ENCODE measurements around the gene DLGAP1. TPM values are rescaled to one million over a fixed set of nuclear protein-coding genes. Genes with fewer than 3 reads are reported as not detected.

DLGAP1 gene
- polyA plus RNA-seq, 1 of the 3 experiments (the other 2 are of a cell fraction): not detected

DNA sequence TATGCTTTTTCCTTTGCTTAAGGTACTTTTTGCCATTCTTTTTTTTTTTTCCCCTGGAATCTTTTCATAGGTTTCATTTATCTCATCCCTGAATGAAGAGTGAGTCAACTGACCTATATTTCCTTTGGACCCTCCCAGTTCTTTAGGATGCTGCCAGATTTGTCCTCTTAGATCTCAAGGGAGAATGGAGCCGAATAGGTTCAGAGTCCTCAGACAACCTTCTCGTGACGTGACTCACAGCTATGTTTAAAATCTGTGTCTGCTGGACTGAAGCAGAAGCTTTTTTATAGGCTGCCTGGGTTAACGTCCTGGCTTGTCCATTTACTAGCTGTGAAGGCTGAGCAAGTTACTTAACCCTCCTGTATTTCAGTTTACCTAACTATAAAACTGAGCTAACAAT, 358.6 kb downstream of the DLGAP1 start:
- CTCF ChIA-PET: interaction anchor here (1.6 to 7.9 kb wide), 2 partner anchors 10 to 961 kb away, joined by 4 to 48 read pairs; no protein-coding TSS in a partner anchor
- Histone ChIP-seq H3K27me3 (ENCODE audit: insufficient read depth) (no peaks in the 10 kb centered on the region), H3K4me3 (ENCODE audit: low read depth in 2 of 2, low read length in 1 of 2) (no peak overlapping the region), H4K20me1 (ENCODE audit: insufficient read depth) (no peaks in the 10 kb centered on the region), H3F3A (replicated peaks; ENCODE audit: insufficient read depth) (no peaks in the 10 kb centered on the region), H3K9me3 (no peaks in the 10 kb centered on the region), H3K9ac (no peak overlapping the region), H3K36me3 (replicated peaks in 1 of 2; ENCODE audit: control insufficient read depth in 1 of 2, insufficient read depth in 2 of 2, low read length in 1 of 2) (no peaks in the 10 kb centered on the region), H3K9me2 (no peaks in the 10 kb centered on the region), H3K79me2 (ENCODE audit: insufficient read depth) (no peaks in the 10 kb centered on the region), H3K27ac (ENCODE audit: low read depth in 2 of 2, low read length in 1 of 2) (no peak overlapping the region), H3K4me2 (no peak overlapping the region), H3K4me1 (ENCODE audit: control insufficient read depth in 1 of 2, insufficient read depth in 2 of 2, low read depth in 1 of 2, low read length in 1 of 2) (no peaks in the 10 kb centered on the region), H2AFZ (ENCODE audit: low read depth) (no peak overlapping the region)
- no peak for DNase-seq
- POLR2A ChIA-PET: no interaction called here
- WGBS (ENCODE audit: low lambda C conversion rate): 1% methylated on average over 4 of the region's 4 CpGs
- TF ChIP-seq RCOR1 (IDR thresholded peaks at IDR 0.05; ENCODE audit: low read length): no peak
- no peak for TF ChIP-seq RXRA (IDR thresholded peaks at IDR 0.05; ENCODE audit: borderline replicate concordance, low read depth)
- no peak for TF ChIP-seq JUND (IDR thresholded peaks at IDR 0.05)
- TF ChIP-seq ZBTB33 (IDR thresholded peaks at IDR 0.05; ENCODE audit: borderline replicate concordance, low read depth): no peak
- no peak for TF ChIP-seq EZH2phosphoT487 (IDR thresholded peaks at IDR 0.05; ENCODE audit: borderline replicate concordance, low read depth)
- TF ChIP-seq FOXM1 (IDR thresholded peaks at IDR 0.05; ENCODE audit: low read depth): no peak
- TF ChIP-seq RFX5 (IDR thresholded peaks at IDR 0.05; ENCODE audit: low read length): no peak
- no peak for TF ChIP-seq NFIC (IDR thresholded peaks at IDR 0.05; ENCODE audit: borderline replicate concordance)

DNA sequence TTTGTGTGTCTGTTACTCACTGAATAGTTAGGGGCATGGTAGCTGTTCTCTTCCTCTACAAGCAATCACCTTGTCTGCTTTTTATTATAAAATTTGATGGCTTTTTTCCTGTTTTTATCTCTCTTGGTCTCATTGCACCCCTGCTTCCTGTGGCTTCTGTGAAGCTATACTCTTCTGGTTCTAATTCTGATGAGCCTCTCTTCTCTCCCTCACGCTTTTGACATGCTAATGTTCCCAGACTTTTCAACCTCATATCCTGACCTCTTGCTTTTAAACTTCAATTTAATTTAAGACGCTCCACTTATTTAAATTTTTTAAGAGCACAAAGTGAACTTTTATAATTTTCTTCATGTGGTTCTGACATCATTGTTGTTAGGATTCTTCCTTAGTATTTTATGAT, 361.4 kb downstream of the DLGAP1 start:
- Histone ChIP-seq H3K9me2 (no peaks in the 10 kb centered on the region), H2AFZ (ENCODE audit: low read depth) (no peak overlapping the region), H3K27me3 (ENCODE audit: insufficient read depth) (no peaks in the 10 kb centered on the region), H3K36me3 (replicated peaks in 1 of 2; ENCODE audit: control insufficient read depth in 1 of 2, insufficient read depth in 2 of 2, low read length in 1 of 2) (no peaks in the 10 kb centered on the region), H3K9me3 (no peaks in the 10 kb centered on the region), H4K20me1 (ENCODE audit: insufficient read depth) (no peaks in the 10 kb centered on the region), H3K27ac (ENCODE audit: low read depth in 2 of 2, low read length in 1 of 2) (no peak overlapping the region), H3K4me3 (ENCODE audit: low read depth in 2 of 2, low read length in 1 of 2) (no peak overlapping the region), H3F3A (replicated peaks; ENCODE audit: insufficient read depth) (no peaks in the 10 kb centered on the region), H3K9ac (no peak overlapping the region), H3K4me1 (ENCODE audit: control insufficient read depth in 1 of 2, insufficient read depth in 2 of 2, low read depth in 1 of 2, low read length in 1 of 2) (no peaks in the 10 kb centered on the region), H3K79me2 (ENCODE audit: insufficient read depth) (no peaks in the 10 kb centered on the region), H3K4me2 (no peak overlapping the region)
- no peak for DNase-seq
- ChIA-PET CTCF (interaction anchor here (1.5 to 7.9 kb wide), 2 partner anchors 13 to 25 kb away, joined by 4 to 48 read pairs; no protein-coding TSS in a partner anchor), POLR2A (no interaction called here)
- 3% methylated on average over 2 of the region's 2 CpGs for WGBS (ENCODE audit: low lambda C conversion rate)
- TF ChIP-seq EP300 (IDR thresholded peaks at IDR 0.05; ENCODE audit: borderline replicate concordance in 1 of 2, low read depth in 1 of 2, low read length in 1 of 2) (no peak), NRF1 (IDR thresholded peaks at IDR 0.05; ENCODE audit: low read depth, low read length) (no peak), JUND (IDR thresholded peaks at IDR 0.05) (no peak), POLR2AphosphoS5 (IDR thresholded peaks at IDR 0.05; ENCODE audit: low read depth, low read length) (no peak), SMC3 (IDR thresholded peaks at IDR 0.05; ENCODE audit: low read depth, low read length) (no peak), EZH2phosphoT487 (IDR thresholded peaks at IDR 0.05; ENCODE audit: borderline replicate concordance, low read depth) (no peak), FOXJ3 (CRISPR knock-in tag; IDR thresholded peaks at IDR 0.05) (no peak), FOXM1 (IDR thresholded peaks at IDR 0.05; ENCODE audit: low read depth) (no peak), TAF1 (IDR thresholded peaks at IDR 0.05; ENCODE audit: borderline replicate concordance, low read depth, low read length) (no peak), RFX5 (IDR thresholded peaks at IDR 0.05; ENCODE audit: low read length) (no peak), ELF1 (IDR thresholded peaks at IDR 0.05) (no peak), TEAD4 (IDR thresholded peaks at IDR 0.05; ENCODE audit: borderline replicate concordance, insufficient read depth) (no peak), RXRA (IDR thresholded peaks at IDR 0.05; ENCODE audit: borderline replicate concordance, low read depth) (no peak), FOSL2 (IDR thresholded peaks at IDR 0.05; ENCODE audit: borderline replicate concordance, low read depth) (no peak), MEF2A (IDR thresholded peaks at IDR 0.05; ENCODE audit: borderline replicate concordance, low read depth) (no peak), GABPA (IDR thresholded peaks at IDR 0.05; ENCODE audit: low read depth) (no peak)
- TF ChIP-seq, protein P1, sequence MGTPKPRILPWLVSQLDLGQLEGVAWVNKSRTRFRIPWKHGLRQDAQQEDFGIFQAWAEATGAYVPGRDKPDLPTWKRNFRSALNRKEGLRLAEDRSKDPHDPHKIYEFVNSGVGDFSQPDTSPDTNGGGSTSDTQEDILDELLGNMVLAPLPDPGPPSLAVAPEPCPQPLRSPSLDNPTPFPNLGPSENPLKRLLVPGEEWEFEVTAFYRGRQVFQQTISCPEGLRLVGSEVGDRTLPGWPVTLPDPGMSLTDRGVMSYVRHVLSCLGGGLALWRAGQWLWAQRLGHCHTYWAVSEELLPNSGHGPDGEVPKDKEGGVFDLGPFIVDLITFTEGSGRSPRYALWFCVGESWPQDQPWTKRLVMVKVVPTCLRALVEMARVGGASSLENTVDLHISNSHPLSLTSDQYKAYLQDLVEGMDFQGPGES (IDR thresholded peaks at IDR 0.05; ENCODE audit: low read depth, low read length): no peak
